Nephron (organoid): ENCODE measurements around the gene GIGYF2.
A peak's percentile ranks its signal among the peaks of the same experiment; 100 is the strongest.

Experiments
- H3K27ac Mint-ChIP-seq, 3 experiments: 2 replicates each; pipeline ENCODE4 v1.8.0; 2020; ENCODE audit warnings: mixed read lengths in 3 of 3, mild to moderate bottlenecking in 2 of 3, moderate library complexity in 1 of 3
- H3K27me3 Mint-ChIP-seq: 2 replicates; pipeline ENCODE4 v1.8.0; 2021; ENCODE audit warnings: low read depth, mild to moderate bottlenecking, moderate library complexity, mixed read lengths
- H3K36me3 Mint-ChIP-seq: 2 replicates; pipeline ENCODE4 v1.8.0; 2020; ENCODE audit warnings: low read depth, mixed read lengths
- H3K4me1 Mint-ChIP-seq: 2 replicates; pipeline ENCODE4 v1.8.0; 2020; ENCODE audit warnings: mixed read lengths
- H3K4me3 Mint-ChIP-seq, 3 experiments: 2 replicates each; pipeline ENCODE4 v1.8.0; 2020; ENCODE audit warnings: mild to moderate bottlenecking in 3 of 3, mixed read lengths in 3 of 3, moderate library complexity in 2 of 3
- H3K9me3 Mint-ChIP-seq: 2 replicates; pipeline ENCODE4 v1.8.0; 2020; ENCODE audit warnings: mixed read lengths
- TF ChIP-seq, protein P1 (sequence below), 3 experiments: fragments of 200-600 bp; sonication (generic); IDR thresholded peaks; one replicate each; pipeline ENCODE4 v1.5.0; 2021; ENCODE audit warnings: antibody characterized with exemption in 3 of 3; ENCODE audit not compliant: unreplicated experiment in 3 of 3

Gene GIGYF2

GRCh38 chr2:232731470-232731869 is 34.3 kb downstream of the GIGYF2 start:
- Mint-ChIP-seq H3K4me3 (no peak overlapping the region), H3K36me3 (peaks cover 48% of the 10 kb centered on the region), H3K4me1 (peaks cover 7% of the 10 kb centered on the region), H3K27ac (peak overlapping the region in 1 of 3 experiments; percentile 40), H3K27me3 (no peaks in the 10 kb centered on the region), H3K9me3 (no peaks in the 10 kb centered on the region)
- TF ChIP-seq, protein P1, sequence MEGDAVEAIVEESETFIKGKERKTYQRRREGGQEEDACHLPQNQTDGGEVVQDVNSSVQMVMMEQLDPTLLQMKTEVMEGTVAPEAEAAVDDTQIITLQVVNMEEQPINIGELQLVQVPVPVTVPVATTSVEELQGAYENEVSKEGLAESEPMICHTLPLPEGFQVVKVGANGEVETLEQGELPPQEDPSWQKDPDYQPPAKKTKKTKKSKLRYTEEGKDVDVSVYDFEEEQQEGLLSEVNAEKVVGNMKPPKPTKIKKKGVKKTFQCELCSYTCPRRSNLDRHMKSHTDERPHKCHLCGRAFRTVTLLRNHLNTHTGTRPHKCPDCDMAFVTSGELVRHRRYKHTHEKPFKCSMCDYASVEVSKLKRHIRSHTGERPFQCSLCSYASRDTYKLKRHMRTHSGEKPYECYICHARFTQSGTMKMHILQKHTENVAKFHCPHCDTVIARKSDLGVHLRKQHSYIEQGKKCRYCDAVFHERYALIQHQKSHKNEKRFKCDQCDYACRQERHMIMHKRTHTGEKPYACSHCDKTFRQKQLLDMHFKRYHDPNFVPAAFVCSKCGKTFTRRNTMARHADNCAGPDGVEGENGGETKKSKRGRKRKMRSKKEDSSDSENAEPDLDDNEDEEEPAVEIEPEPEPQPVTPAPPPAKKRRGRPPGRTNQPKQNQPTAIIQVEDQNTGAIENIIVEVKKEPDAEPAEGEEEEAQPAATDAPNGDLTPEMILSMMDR (IDR thresholded peaks at IDR 0.05; ENCODE audit: unreplicated experiment in 3 of 3), result no peak

GRCh38 chr2:232741294-232741693 is 44.2 kb downstream of the GIGYF2 start:
- no peaks in the 10 kb centered on the region for H3K4me1 Mint-ChIP-seq

GRCh38 chr2:232741972-232742371 is 44.8 kb downstream of the GIGYF2 start:
- H3K9me3 Mint-ChIP-seq, result no peaks in the 10 kb centered on the region
- TF ChIP-seq, protein P1 (IDR thresholded peaks at IDR 0.05; ENCODE audit: unreplicated experiment in 3 of 3), result no peak
- H3K27ac Mint-ChIP-seq, result no peak overlapping the region
- no peak overlapping the region for H3K4me3 Mint-ChIP-seq
- no peaks in the 10 kb centered on the region for H3K27me3 Mint-ChIP-seq
- peaks cover 11% of the 10 kb centered on the region for H3K36me3 Mint-ChIP-seq
- H3K4me1 Mint-ChIP-seq, result no peaks in the 10 kb centered on the region

More at GRCh38 chr2:232741294-232741693, 44.2 kb downstream of the GIGYF2 start:
- peaks cover 11% of the 10 kb centered on the region for H3K36me3 Mint-ChIP-seq
- no peaks in the 10 kb centered on the region for H3K27me3 Mint-ChIP-seq
- H3K27ac Mint-ChIP-seq, result no peak overlapping the region
- H3K4me3 Mint-ChIP-seq, result no peak overlapping the region
- TF ChIP-seq, protein P1 (IDR thresholded peaks at IDR 0.05; ENCODE audit: unreplicated experiment in 3 of 3), result no peak
- H3K9me3 Mint-ChIP-seq, result no peaks in the 10 kb centered on the region

DNA sequence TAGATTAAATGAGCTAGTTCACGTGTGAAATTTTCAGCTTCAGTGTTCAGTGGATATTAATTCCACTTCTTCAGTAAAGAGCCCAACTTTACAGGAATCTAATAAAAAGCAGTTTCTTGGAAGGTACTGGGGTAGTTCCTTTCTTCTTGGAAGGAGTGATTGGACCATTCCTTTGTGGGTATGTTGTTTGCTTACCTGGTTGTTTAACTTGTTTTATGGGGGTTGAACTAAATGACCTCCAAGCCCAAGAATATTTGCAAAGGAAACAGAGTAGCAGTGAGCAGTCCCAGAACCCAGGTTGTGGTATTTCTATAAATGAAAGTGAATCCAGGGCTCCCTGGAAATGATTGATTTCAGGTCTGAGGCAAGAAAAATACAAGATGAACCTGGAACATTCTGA is 47.8 kb downstream of the GIGYF2 start:
- H3K27ac Mint-ChIP-seq, result no peak overlapping the region
- H3K27me3 Mint-ChIP-seq, result no peaks in the 10 kb centered on the region
- peaks cover 21% of the 10 kb centered on the region for H3K36me3 Mint-ChIP-seq
- TF ChIP-seq, protein P1 (IDR thresholded peaks at IDR 0.05; ENCODE audit: unreplicated experiment in 3 of 3), result no peak
- no peaks in the 10 kb centered on the region for H3K9me3 Mint-ChIP-seq
- H3K4me3 Mint-ChIP-seq, result no peak overlapping the region
- no peaks in the 10 kb centered on the region for H3K4me1 Mint-ChIP-seq

- H3K4me1 Mint-ChIP-seq, result no peaks in the 10 kb centered on the region
- H3K27me3 Mint-ChIP-seq, result no peaks in the 10 kb centered on the region
- peaks cover 37% of the 10 kb centered on the region for H3K36me3 Mint-ChIP-seq
- no peak overlapping the region for H3K4me3 Mint-ChIP-seq
- H3K27ac Mint-ChIP-seq, result no peak overlapping the region
- no peaks in the 10 kb centered on the region for H3K9me3 Mint-ChIP-seq
- TF ChIP-seq, protein P1 (IDR thresholded peaks at IDR 0.05; ENCODE audit: unreplicated experiment in 3 of 3), result no peak
These were observed 50.9 kb downstream of the GIGYF2 start for GRCh38 chr2:232748038-232748437.

DNA sequence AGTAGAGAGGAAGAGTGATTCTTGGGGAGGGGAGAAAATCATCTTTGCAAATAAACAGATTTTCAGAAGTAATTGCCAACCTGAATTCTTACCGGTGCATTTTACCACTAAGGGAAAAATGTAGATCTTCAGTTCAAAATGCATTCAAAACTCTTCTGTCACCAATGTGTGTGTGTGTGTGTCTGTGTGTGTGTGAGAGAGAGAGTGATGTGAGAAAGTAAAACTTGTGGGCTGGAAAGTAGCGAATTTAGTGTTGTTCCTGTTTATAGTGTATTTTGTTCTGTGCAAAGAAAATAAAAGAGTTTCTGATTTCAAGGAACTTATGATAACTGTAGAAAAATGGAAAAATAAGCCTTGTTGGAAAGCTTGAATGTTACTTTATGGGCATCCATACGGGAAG is 52.2 kb downstream of the GIGYF2 start:
- H3K9me3 Mint-ChIP-seq, result no peaks in the 10 kb centered on the region
- H3K27ac Mint-ChIP-seq, result no peak overlapping the region
- TF ChIP-seq, protein P1 (IDR thresholded peaks at IDR 0.05; ENCODE audit: unreplicated experiment in 3 of 3), result no peak

More for the DNA sequence above, 52.2 kb downstream of the GIGYF2 start:
- Mint-ChIP-seq H3K4me3 (no peak overlapping the region), H3K36me3 (peaks cover 46% of the 10 kb centered on the region), H3K4me1 (no peaks in the 10 kb centered on the region), H3K27me3 (no peaks in the 10 kb centered on the region)
